C4-2B (cell line): ENCODE data around the gene RABEP1.

Experiments
- CTCF ChIP-seq: fragments of 450-650 bp; conservative IDR thresholded peaks from 2 replicates; pipeline ENCODE4 v1.5.1; 2017; ENCODE audit warnings: mild to moderate bottlenecking
- ZFX ChIP-seq: fragments of 450-650 bp; IDR thresholded peaks from 2 replicates; pipeline ENCODE4 v1.6.1; 2017

DNA sequence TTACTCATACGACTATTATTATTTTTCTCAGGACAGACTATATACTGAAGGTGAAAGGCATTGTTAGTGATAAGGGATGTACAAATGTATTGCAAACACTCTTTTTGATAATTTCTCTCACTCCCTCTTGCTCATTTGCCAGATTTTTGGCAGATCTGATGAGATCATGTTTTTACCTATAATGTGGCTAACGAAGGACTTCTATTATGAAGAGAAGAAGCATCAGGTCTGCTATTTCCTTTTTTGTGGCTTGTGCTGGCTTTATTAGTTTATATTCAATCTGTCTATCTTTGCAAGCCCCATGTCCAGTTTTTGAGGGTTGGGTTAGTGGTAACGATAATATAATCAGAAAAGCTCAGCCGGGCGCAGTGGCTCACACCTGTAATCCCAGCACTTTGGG, 25.0 kb upstream of the RABEP1 start:
- no peak for TF ChIP-seq CTCF
- no peak for TF ChIP-seq ZFX
